ENCODE data around the gene MAPKAP1. TPM values are rescaled to one million over a fixed set of nuclear protein-coding genes. Genes with fewer than 3 reads are reported as not detected.

Gene MAPKAP1
- total RNA-seq, 1 donor from 2014 or later, result 70.7 TPM

DNA sequence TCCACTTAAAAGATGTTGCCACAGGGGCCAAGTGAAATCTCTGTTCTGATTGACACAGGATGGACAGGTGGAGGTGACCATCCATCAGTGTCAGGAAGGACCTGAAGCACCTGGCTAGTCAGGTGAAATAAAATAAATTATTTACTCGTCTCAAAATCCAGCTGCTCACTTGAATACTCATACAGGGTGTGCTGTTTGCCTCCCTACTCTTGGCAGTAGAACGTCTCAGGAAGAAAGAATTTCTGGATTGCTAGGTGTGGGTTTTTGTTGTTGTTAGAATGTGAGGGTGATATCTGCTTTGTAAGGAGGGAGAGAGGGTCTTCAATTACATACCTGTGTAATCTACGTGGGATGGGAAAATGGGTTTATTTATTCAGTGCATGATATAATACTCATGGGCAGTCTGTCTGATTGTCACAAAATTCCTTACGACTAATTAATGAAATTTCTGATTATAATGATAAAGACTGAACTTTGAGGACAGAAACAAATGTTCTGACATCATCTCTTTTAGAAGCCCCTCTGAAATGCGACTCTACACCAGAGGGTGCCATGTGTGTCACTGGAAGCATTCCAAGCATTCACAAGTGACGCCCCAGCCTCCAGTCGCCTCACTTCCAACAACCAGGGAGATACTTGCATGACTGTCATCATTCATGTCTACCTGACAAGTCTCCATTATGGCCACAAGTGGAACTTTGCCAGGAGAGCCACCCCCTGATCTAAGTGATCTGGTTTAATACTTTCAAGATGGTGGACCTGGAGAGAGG lies 227.0 kb downstream of the MAPKAP1 start:
- H3K27me3 ChIP-seq, result no peaks in the 10 kb centered on the region
- DNase-seq (ENCODE audit: extremely low spot score in 2 of 2), result no peak
- no peaks in the 10 kb centered on the region for H3K9me3 ChIP-seq
- H3K4me1 ChIP-seq, result peaks cover 3% of the 10 kb centered on the region
- H3K36me3 ChIP-seq, result peaks cover 0 to 11% of the 10 kb centered on the region in 2 donors
- intact Hi-C loops (cut with DNase I), result no loop called here
- no peak overlapping the region for H3K27ac ChIP-seq
- no peak overlapping the region for H3K4me3 ChIP-seq
- no peak for TF ChIP-seq CTCF (IDR thresholded peaks at IDR 0.05)
- TF ChIP-seq POLR2A (IDR thresholded peaks at IDR 0.05), result no peak
- TF ChIP-seq POLR2AphosphoS5 (IDR thresholded peaks at IDR 0.05; ENCODE audit: insufficient read depth in 1 of 2, low read depth in 1 of 2), result no peak

DNA sequence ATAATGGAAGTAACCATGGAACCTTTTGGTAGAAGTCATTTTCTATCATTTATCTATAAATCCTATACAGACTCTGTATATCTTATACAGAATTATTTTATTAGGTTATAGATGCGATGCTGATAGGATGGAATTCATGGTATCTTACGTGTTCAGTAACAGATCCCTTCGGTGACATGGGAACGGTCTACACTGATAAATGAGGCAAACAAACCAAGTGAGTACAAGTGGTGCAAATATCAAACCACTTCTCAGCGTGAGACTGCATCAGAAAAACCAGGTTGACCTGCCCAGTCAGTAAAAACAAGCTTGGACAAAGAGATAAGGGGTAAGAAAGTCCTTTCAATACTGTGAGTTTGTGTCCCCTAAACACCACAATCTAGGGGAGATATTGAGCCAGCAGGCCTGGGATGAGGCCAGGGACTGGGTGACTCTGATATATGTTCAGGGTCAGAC lies 229.9 kb downstream of the MAPKAP1 start:
- Histone ChIP-seq H3K4me1 (peaks cover 20% of the 10 kb centered on the region), H3K36me3 (peaks cover 0 to 11% of the 10 kb centered on the region in 2 donors), H3K27ac (no peak overlapping the region), H3K9me3 (no peaks in the 10 kb centered on the region), H3K4me3 (no peak overlapping the region), H3K27me3 (no peaks in the 10 kb centered on the region)
- intact Hi-C loops (cut with DNase I), result no loop called here
- DNase-seq (ENCODE audit: extremely low spot score in 2 of 2), result no peak
- TF ChIP-seq CTCF (IDR thresholded peaks at IDR 0.05) (no peak), POLR2A (IDR thresholded peaks at IDR 0.05) (no peak), POLR2AphosphoS5 (IDR thresholded peaks at IDR 0.05; ENCODE audit: insufficient read depth in 1 of 2, low read depth in 1 of 2) (no peak)

GRCh38 chr9:125476645-125477044 lies 230.4 kb downstream of the MAPKAP1 start:
- Histone ChIP-seq H3K36me3 (peaks cover 0 to 10% of the 10 kb centered on the region in 2 donors), H3K27me3 (no peaks in the 10 kb centered on the region), H3K4me1 (peaks cover 25% of the 10 kb centered on the region), H3K9me3 (no peaks in the 10 kb centered on the region), H3K27ac (no peak overlapping the region), H3K4me3 (no peak overlapping the region)
- no peak for TF ChIP-seq POLR2A (IDR thresholded peaks at IDR 0.05)
- no peak for TF ChIP-seq CTCF (IDR thresholded peaks at IDR 0.05)
- TF ChIP-seq POLR2AphosphoS5 (IDR thresholded peaks at IDR 0.05; ENCODE audit: insufficient read depth in 1 of 2, low read depth in 1 of 2), result no peak
- intact Hi-C loops (cut with DNase I), result no loop called here
- no peak for DNase-seq (ENCODE audit: extremely low spot score in 2 of 2)

- H3K36me3 ChIP-seq, result peaks cover 0 to 7% of the 10 kb centered on the region in 2 donors
- TF ChIP-seq CTCF (IDR thresholded peaks at IDR 0.05) (no peak), POLR2A (IDR thresholded peaks at IDR 0.05) (no peak), POLR2AphosphoS5 (IDR thresholded peaks at IDR 0.05; ENCODE audit: insufficient read depth in 1 of 2, low read depth in 1 of 2) (no peak)
- peak overlapping the region; percentile 69 for H3K27ac ChIP-seq
- intact Hi-C loops (cut with DNase I), result no loop called here
- DNase-seq (ENCODE audit: extremely low spot score in 2 of 2), result no peak
- H3K4me1 ChIP-seq, result peaks cover 31% of the 10 kb centered on the region
- no peaks in the 10 kb centered on the region for H3K9me3 ChIP-seq
- no peaks in the 10 kb centered on the region for H3K27me3 ChIP-seq
- no peak overlapping the region for H3K4me3 ChIP-seq
These were observed 231.6 kb downstream of the MAPKAP1 start for GRCh38 chr9:125475385-125475784.

Measured in vagina (tissue), 2 donors.